Left forelimb (tissue), 1 donor: Measurements from ENCODE around the gene GATA6.

ENCODE experiments used
- DNase-seq: peaks from one replicate; pipeline ENCODE4 v3.0.0-alpha.2; 2018; ENCODE audit warnings: low spot score

The GATA6 gene

DNA sequence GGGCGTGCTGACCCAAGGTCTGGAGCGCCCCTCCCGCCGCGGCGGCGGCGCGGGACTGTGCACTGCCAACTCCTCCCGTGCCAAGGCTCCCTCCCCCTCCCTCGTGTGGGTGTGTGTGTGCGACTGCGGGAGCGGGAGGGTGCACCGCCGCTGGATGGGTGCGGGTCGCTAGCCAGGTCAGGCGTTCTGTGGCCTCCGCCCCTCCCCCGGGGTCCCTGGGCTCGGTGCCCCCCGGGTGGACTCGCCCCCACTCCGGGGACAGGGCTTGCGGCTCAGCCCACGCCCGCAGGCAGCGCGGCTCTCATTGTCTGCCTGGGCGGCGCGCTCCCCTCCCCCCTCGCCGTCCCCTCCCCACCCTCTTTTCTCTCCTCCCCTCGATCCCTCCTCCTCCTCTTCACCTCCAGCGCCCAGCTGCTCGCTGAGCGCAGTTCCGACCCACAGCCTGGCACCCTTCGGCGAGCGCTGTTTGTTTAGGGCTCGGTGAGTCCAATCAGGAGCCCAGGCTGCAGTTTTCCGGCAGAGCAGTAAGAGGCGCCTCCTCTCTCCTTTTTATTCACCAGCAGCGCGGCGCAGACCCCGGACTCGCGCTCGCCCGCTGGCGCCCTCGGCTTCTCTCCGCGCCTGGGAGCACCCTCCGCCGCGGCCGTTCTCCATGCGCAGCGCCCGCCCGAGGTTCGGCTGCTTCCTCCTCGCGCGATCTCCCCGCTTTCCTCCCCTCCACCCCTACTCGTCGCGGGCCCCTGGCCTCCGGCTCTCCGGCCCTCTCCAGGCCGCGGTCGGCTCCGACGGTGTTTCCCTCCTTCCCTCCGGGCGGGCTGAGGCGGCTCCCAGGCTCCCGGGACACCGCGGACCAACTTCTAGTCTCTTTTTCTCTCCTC, at the start of gene GATA6:
GATA6 (plus strand) TSS at position 579 of the 878 bp plus-strand sequence. CDS start 1,556 bp downstream, outside the sequence.
- DNase-seq = no peak

- DNase-seq = no peak
Observed at GRCh38 chr18:22124970-22125369, 44.4 kb upstream of the GATA6 start.

DNA sequence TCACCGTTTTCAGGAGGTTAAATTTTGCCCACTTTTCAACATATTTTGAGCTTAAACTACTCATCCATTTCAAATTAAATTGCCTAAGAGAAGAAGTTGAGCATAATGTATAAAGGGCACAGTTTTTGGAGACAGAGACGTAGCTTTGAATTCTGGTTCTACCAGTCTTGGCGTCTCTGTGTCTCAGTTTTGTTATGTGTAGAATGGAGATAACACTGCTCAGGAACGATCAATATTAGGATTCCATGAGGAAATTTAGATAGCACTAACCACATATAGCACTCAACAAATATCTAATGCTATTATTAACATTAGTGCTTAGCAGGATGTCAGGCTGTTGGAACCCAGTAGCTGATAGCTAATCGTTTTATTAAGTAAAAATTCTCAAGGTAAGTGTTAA, 40.4 kb upstream of the GATA6 start:
- no peak for DNase-seq

DNA sequence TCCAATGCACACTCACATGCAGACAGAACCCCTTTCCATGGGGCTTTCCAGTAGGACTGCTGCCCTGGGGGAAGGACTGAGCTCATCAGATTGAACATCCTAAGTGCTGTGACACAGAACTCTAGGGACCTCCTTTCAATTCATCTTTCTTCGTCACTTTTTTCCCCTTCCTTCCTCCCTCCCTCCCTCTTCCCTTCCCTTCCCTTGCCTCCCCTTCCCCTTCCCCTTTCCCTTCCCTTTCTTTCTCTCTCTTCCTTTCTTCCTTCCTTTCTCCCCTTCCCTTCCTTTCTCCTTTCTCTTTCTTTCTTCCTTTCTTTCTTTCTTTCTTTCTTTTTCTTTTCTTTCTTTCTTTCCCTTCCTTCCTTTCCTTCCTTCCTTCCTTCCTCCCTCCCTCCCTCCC, 39.6 kb upstream of the GATA6 start:
- DNase-seq = no peak

- DNase-seq = no peak
Observed at GRCh38 chr18:22132258-22132657, 37.1 kb upstream of the GATA6 start.

DNA sequence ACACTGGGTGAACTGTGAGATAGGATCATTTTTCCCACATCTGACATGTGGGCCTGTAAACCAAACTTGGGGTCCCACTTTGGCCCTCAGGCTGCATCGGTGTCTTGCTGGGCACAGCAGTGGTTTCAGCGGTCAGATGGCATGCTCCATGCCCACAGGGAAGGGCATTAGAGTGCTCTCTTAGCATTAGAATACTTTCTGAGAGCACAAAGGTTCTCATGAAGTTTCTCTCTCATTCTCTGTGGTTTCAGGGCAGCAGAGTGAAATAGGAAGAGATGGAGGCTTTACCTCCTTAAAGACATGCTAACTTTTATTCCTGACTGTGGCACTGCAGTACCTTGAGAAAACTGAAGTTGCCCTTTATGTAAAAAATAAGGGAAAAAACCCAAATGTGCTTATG, 36.6 kb upstream of the GATA6 start:
- no peak for DNase-seq

DNA sequence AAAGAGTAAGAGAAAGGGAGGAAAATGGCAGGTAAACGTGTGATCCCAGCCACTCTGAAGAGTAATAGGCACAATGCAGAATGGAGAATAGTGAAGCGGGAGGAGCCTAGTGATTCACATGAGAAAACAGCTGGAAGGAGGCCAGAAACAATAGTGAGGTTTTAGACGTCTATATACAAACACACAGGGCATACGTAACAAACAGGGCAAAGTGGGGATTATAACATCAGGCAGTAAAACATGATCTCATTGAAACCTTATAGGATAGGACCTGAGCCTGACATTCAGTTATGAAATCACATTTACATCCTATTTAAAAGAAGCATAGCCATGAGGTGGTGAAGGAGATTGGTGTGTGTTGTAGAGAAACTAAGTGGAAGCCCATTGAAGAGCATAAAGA, 33.0 kb upstream of the GATA6 start:
- no peak for DNase-seq

- no peak for DNase-seq
Observed at GRCh38 chr18:22141211-22141610, 28.2 kb upstream of the GATA6 start.

DNA sequence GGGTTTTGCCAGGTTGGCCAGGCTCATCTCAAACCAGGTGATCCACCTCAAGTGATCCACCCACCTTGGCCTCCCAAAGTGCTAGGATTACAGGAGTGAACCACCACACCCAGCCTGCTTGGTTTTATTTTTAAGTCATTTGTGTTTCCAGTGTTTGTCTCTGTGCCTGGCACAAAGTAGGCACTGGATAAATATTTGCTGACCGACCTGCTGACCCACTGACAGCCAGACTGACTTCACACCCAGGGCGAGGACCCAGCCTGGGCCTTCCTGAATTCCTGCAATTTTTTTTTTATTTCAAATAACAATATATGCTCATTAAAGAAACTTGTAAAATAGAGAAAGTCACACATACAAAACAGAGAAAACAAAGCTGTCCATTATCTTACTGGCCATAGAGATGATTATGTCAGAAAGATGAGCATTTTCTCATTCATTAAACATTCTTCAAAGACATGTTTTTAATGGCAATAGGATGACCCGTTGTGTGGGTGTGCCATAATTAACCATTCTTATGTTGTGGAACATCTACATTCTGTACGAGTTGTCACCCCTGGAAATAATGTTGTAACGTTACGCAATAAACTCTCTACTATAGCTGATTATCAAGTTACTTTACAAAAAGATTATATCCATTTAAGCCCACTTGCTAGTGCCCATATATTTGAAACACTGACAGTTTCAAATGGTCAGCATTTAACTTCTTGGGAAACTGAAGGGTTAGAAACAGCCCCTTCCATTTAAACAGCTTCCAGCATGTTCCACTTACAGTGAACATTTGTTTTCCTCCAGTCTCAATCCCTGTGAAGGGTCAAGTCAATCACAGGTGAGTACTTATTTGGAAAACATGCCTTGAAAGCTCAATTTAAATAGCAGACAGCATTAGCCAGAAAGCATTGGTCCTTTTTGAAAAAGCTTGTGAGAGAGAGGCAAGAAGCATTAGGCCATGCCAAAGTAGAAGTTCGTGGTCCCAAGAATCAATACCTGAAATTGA, 25.7 kb upstream of the GATA6 start:
- DNase-seq = no peak

DNA sequence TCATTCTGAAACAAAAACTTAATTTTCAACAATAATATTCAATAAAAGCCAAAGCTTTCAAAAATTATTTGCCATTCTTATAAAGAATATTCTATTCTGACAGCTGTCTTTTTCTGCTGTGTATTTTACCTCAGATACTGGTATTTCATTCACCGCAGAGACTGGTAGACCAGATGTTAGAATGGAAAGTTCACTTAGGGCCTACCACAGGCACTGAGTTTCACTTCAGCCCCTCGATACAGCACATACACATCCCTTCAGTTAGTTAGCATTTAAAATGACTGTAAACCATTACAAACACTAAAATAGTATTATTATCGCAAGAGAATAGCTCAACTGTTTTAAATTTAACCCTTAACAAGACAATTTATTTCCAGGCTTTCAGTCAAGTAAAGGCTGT, 24.2 kb upstream of the GATA6 start:
- no peak for DNase-seq

DNA sequence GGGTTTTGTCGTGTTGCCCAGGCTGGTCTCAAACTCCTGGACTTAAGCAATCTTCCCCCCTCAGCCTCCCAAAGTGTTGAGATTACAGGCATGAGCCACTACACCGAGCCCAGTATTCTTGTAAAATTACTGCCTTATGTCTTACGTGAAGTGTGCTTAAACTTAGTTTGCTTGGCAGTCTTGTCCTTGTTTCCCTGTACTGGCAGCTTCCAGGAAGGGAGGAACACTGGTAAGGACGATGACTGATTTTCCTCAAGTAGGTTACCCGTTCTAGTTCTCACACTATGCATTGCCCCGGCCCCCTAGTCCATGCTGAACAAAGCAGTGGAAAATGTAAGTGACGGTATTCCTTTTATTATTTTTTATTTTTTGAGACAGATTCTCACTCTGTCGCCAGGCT, 19.7 kb upstream of the GATA6 start:
- no peak for DNase-seq

DNA sequence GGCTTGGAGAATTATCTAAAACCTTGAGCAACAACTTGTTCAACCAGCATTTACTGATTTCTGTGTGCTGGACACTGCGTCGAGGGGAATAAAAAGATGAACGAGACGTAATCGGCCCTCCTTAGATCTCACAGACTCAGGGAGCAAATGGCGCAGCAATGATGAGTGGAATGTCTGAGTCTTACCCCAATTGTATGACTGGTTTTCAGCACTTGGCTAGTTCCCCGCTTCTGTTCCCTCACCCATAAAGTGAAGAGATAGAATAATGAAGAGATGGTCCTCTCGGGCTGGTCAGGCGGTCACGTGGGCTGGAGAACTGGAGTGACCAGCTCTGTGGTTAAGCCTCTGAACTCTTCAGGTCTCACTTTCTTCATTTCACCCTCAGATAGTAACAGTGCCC, 17.3 kb upstream of the GATA6 start:
- no peak for DNase-seq

DNA sequence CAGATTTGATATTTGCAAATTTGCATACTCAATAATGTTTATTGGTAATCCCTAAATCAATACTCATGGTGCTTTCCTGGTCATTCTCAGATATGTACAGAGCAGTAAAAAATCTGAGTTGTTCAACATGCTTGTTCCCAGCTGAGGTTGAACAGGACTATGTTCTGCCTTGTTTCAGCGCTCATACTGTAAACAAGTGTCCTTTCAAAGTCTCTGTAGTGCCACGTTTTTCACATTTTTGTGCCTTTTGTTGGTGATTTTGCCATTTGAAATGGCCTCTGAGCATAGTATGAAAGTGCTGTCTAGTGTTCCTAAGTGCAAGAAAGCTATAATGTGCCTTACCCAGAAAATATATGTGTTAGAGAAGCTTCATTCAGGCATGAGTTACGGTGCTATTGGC, 16.0 kb upstream of the GATA6 start:
- no peak for DNase-seq

DNA sequence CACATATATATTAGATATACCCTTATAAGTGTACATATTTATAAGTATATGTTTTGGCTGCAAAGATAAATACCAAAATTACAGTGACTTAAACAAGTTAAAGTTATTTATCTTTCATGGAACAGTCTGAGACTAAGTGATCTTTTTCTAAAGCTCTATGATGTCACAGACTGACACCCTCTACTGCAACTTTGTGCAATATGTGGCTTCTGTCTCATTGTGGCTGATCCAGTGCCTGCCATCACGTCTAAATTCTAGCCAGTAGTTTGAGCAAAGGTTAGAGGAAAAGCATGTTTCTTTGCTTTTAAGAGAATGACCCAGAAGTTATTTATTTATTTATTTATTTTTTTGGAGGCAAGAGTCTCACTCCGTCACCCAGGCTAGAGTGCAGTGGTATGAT, 13.8 kb upstream of the GATA6 start:
- no peak for DNase-seq

DNA sequence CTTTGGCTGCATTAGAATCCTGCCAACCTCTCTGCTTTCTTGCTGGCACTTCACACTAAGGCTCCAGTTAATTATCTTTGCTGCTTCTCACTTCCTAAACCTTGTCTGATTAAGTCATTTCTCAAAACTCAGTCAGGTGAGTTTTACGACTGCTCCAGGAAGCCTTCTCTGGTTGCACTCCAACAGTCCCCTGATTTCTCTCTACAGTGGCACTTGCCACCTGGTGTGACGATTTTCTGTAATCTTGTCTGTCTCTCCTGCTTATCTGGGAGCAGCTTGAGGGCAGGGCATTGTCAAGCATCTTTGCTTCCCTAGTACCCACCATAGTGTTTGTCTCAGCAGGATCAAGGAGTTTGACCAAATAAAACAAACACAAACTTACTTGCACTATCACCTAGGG, 10.4 kb upstream of the GATA6 start:
- DNase-seq = no peak

DNA sequence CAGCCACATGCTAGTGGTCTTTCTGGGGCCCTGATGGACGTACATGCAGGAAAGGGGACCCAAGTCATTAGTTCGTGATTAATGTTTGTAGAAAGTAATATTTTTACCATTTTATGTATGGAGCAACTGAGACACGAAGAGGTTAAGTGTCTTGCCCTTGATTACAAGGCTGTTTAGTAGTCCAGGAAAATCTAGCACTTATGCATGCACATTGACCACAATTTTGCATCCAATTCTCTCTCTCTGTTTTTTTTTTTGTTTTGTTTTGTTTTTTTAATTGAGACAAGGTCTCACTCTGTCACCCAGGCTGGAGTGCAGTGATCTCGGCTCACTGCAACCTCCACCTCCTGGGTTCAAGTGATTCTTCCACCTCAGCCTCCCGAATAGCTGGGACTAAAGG, 8.3 kb upstream of the GATA6 start:
- DNase-seq = no peak

GRCh38 chr18:22163416-22164161, 5.8 kb upstream of the GATA6 start:
- no peak for DNase-seq

- no peak for DNase-seq
Observed at GRCh38 chr18:22164337-22165048, 4.9 kb upstream of the GATA6 start.

GRCh38 chr18:22165049-22165602, 4.3 kb upstream of the GATA6 start:
- DNase-seq = no peak

GRCh38 chr18:22165603-22166068, 3.8 kb upstream of the GATA6 start:
- DNase-seq = no peak
